HG03342 (cell line): Measurements from ENCODE around the gene USP26.
"Not testable (repeated sequence)": the region's sequence is repeated elsewhere in the genome, so short reads cannot be mapped to it uniquely, and the experiment has no call there.

Experiments used
- ATAC-seq: cut with Tn5 transposase; IDR thresholded peaks from one replicate; pipeline ENCODE4 v1.9.1; 2021; ENCODE audit warnings: mild to moderate bottlenecking, moderate library complexity; ENCODE audit not compliant: unreplicated experiment

The USP26 gene, protein sequence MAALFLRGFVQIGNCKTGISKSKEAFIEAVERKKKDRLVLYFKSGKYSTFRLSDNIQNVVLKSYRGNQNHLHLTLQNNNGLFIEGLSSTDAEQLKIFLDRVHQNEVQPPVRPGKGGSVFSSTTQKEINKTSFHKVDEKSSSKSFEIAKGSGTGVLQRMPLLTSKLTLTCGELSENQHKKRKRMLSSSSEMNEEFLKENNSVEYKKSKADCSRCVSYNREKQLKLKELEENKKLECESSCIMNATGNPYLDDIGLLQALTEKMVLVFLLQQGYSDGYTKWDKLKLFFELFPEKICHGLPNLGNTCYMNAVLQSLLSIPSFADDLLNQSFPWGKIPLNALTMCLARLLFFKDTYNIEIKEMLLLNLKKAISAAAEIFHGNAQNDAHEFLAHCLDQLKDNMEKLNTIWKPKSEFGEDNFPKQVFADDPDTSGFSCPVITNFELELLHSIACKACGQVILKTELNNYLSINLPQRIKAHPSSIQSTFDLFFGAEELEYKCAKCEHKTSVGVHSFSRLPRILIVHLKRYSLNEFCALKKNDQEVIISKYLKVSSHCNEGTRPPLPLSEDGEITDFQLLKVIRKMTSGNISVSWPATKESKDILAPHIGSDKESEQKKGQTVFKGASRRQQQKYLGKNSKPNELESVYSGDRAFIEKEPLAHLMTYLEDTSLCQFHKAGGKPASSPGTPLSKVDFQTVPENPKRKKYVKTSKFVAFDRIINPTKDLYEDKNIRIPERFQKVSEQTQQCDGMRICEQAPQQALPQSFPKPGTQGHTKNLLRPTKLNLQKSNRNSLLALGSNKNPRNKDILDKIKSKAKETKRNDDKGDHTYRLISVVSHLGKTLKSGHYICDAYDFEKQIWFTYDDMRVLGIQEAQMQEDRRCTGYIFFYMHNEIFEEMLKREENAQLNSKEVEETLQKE

DNA sequence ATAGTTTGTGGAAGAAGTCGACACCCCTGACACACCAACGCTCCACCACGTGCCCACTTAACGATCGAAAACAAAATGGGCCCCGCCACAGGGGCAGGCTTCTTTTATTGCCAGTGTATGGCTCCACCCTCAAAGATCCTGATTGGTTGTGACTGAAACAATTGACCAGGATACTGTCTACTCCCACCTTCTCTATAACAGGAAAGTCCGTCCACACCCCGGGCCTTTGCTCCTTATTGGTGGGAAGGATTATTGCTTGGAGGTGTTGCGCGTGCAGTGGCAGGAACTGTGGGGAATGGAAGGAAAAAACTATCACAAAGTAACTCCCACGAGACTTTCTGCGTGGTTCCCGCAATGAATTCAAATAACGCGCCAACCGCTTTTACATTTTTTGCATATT lies at the start of gene USP26:
USP26 (minus strand) TSS at position 79 of the 400 bp plus-strand sequence. CDS start 68,889 bp downstream, outside the sequence.
- no peak for ATAC-seq

DNA sequence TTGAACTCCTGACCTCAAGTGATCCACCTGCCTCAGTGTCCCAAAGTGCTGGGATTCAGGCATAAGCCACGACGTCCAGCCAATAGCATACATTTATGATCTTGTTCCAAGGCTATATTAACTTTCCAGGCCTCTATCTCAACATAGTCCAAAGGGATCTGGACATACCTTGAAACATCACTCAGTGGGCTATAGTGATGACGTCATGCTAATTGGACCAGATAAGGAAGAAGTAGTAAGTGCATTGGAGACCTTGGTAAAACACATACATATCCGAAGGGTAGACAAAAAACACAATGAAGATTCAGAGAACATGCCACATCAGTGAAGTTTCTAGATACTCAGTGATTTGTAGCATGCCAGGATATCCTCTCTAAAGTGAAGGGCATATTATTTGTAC lies 37.4 kb upstream of the USP26 start:
- no peak for ATAC-seq

DNA sequence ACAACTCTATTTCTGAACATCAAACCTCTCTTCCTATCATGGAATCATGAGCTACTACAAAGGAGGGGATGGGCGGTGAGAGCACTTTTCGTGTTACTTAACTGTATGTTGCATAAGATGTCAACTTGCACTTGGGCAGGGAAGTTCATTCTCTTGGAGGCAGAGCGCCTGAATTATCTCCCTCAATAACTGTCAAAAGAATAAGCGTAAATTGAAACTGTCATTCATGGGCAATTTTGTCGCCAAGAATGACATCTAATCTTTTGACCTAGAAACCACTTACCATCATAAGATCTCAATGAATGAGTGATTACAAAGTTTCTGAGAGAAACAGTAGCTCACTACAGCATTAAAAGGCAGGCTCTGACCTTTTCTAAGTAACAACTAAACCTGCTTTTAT lies 23.5 kb upstream of the USP26 start:
- ATAC-seq: no peak

DNA sequence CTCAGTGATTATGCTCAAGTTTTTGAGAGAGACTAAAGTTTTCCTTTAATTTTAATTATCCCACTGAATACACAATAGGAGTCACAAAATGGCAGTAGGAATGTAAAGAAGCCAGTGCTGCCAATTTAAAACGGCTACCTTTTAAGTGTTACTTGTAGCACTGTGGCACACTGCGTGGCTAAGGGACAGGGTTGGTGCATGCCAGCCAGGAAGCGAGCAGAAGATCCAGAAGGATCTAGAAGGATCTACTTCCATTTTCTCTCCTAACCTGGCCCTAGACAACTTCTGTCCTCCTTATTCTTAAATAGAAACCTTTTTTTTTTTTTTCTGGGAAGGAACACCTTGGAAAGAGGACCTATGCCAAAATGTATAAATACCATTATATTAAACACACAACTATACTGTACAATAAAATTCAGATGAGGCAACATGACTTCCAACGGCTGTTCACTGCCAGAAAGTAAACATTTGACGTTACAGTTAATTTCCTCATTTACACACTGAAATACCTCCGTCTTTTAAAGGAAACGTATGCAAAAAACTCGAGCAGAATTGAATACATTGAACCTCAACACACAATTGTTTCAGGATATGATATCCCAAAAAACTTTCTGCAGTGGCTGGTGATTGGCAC lies 2.7 kb downstream of the USP26 start:
- no peak for ATAC-seq

DNA sequence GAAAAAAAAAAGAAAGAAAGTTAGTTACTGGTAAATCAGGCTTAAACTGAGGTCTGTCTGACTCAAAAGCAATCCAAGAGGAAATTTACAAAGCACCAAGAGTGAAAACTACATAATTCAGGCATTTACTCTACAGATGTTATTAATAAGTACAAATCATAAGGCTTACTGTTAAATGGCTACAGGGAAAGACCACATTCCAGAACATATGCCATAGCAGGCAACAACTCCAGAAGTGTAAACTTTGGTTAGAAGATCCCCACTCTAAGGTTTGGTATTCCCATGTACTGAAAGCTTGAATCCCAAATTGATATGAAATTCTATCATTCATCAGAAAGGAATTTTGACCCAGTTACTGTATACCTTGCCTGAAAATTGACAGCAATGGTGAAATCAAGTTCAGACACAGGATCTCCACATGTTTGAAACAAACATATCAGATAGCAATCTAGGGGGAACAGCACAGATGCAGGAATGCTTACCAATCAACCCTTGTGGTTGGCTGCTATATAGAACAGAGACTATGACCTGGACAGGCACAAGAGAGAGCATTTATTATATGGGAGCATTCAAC lies 6.6 kb downstream of the USP26 start:
- no peak for ATAC-seq

DNA sequence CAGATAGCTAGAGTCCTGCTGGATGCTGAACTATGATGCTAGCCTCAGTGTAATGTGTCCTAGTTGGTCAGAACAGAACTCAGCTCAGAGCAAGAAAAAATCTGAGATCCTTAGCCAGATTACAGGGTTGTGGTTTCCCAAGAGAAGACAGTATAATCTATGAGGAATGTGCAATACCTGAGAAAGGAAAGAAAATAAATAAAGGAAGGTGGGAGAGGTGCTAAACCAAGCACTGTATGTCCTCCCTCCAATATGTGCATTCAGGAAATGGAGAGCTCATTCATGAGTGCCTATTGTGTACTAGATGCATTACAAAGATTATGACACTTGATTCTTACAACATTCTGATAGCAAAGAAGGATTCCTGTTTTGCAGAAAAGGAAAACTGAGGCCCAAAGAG lies 7.5 kb downstream of the USP26 start:
- no peak for ATAC-seq

DNA sequence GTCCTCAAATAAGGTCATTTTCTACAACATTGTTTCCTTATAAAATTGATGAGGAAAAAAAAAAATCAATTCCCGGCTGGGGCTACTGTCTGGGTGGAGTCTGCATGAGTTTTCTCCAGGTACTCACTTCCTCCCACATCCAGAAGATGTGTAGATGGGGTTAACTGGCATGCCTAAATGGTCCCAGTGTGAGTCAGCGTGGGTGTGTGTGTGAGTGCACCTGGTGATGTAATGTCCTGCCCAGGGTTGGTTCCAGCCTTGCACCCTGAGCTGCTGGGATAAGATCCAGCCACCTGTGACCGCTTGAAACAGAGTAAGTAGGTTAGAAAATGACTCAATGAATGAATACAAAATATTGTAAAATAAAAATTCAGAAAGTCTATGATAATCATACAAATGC lies 11.1 kb downstream of the USP26 start:
- no peak for ATAC-seq

DNA sequence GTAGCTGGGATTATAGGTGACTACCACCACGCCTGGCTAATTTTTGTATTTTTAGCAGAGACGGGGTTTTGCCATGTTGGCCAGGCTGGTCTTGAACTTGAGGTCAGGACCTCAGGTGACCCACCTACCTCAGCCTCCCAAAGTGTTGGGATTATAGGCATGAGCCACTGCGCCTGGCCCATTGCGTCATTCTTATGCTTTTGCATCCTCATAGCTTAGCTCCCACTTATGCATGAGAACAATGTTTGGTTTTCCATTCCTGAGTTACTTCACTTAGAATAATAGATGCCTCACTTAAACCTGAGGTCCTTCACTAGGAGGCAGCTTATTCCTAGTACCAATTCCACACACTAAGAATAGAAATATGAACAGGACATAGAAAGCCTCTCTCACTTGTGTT lies 11.9 kb downstream of the USP26 start:
- ATAC-seq: not testable (repeated sequence)

DNA sequence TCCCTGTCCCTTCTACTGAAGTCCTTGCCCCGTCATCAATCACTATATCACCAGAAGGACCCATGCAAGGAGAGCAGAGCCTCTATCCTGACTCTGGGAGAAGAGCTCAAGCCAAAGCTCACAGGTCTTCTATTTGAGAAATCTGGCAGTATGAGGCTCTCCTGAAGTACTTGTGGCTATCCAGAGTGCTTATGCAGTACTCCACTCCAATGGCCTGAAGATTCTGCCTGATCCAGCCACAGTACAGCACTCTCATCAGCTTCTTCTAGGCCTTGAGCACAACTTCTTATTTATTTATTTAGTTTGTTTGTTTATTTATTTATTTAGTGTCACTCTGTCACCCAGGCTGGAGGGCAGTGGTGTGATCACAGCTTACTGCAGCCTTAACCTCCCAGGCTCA lies 13.0 kb downstream of the USP26 start:
- ATAC-seq: no peak

DNA sequence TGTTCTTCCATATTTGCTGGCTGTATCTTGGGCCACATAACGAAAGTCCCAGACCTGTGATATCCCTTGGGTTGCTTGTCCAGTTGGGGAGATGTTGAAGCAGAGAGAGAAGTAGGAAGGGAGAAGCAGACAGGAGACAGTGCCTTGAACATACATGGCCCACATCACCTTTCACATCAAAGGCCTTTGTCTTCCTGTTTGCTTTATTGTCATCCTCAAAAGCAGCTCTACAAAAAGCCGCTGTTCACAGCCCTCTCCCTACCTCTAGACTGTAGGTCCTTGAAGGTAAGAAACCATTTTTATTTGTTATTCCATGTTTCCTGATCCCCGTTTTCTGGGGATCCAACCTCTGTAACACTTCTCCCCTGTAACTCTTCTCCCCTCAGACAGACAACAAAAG lies 14.9 kb downstream of the USP26 start:
- no peak for ATAC-seq

DNA sequence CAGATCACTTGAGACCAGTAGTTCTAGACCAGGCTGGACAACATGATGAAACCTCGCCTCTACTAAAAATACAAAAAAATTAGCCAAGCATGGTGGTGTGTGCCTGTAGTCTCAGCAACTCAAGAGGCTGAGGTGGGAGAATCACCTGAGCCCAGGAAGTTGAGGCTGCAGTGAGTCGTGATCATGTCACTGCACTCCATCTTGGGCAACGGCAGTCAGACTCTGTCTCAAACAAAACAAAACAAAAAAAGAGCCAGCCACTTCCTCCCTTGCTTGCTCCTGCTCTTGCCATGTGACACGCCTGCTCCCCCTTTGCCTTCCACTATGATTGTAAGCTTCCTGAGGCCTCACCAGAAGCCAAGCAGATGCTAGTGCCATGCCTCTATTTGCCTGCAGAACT lies 19.1 kb downstream of the USP26 start:
- not testable (repeated sequence) for ATAC-seq

DNA sequence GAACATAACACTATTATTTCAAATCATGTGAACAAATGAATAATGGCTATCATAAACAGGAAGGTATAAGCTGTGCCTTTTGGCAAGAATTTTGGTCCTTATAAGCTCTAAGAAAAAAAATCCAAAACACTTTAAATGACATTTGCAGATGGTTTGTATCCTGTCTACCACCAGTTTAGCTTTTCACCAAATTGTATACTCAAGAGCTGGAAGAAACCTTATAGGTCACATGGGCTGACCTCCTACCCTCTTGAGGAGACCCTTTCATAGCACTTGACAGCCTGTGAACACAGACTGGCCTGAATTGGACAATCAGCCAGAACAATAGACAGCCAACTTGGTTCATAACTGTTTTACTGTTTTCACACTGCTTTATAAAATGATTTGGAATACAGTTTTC lies 24.3 kb downstream of the USP26 start:
- no peak for ATAC-seq

DNA sequence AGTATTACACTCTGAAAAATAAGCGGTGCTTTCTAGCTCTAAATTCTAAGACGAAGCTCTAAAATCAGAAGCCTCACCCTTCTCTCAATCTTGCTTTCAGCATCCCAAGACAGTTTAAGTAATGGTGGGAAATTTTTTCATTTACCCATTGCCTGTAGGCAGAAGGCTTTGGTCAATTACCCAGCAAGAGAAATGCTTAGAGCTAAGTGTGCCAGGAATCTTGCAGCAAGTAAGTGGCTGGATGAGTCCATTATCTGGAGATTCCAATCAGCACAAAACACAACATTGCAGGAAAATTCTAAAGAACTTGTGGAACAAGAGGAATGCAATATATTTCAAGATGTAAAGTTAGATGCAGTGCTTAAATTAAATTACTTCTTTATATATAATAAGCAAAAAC lies 28.4 kb downstream of the USP26 start:
- ATAC-seq: no peak

DNA sequence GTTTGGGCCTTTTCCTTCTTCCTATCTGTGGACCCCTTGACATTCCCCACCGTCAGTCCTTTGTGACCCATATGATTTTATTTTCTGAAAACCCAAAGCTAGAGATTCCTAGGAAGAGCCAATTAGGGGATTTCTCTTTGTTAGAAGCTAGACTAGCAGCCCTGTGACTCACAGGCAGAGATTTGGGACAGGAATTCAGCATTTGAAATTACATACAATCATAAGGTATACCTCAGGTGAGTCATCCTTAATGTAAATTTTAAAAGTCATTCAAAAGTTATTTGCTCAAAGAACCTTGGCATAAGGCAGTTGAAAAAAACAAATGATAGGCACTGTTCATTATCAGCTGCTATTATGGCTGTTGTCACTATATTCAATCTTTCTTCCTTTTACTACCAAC lies 40.6 kb downstream of the USP26 start:
- no peak for ATAC-seq

DNA sequence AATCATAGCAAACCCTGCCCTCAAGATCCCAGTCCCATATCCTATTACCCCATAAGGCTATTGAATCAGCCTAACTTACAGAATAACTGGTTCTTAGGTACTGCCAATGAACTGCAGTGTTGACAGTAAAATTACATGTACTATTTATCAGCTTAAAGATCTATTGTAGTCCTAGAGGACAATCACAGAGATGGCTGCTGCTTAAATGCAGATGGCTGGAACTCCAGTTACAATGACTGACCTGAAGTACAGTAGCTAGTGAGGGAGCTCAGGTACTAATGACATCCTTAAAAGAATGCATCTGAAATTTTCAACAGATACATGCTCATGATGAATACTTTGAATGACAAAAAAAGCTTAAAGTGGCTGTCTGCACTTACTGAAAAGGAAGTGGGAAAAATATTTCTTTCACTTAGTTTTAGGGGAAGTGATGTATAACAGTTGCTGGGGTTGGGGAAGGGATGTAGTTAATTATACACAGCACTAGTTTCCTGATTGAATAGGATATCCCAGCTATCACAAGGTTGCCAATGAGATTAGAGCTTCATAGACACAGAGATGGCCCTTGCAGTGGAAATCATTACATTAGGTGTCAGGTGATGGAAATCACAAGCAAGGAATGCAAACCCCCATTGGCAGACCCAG lies 42.0 kb downstream of the USP26 start:
- ATAC-seq: no peak

DNA sequence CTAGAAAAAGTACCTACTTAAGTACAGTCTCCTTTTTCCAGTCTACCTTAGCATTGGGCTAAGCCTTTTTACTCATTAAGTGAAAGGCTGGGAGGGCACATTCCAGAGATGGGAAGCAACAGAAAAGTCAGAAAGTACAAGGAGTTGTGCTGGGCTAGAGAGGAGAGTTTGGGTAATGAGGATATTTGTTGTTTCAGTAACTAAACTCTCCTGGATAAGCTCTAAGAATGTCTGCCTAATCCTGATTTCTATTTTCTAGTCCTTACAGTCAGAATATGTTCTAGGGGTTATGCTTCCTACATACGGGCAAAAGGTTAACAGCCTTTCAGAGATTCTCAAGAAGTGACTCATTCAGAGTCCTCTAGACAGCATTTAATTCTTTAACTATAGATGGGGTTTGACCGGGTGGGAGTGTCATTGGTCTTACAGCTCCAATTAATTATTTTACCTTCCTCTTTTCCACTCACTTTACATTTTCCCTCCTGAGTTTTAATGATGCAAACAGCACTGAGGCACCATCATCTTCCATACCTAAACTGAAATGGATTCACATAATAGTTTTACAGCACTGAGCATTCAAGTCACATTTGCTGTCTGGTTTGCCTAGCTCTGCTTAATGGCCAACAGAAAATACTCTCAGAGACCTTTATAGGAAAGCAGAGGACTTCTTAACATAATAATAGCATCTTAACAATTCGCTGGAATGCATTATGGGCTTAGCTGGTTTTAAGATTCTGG lies 42.9 kb downstream of the USP26 start:
- no peak for ATAC-seq

DNA sequence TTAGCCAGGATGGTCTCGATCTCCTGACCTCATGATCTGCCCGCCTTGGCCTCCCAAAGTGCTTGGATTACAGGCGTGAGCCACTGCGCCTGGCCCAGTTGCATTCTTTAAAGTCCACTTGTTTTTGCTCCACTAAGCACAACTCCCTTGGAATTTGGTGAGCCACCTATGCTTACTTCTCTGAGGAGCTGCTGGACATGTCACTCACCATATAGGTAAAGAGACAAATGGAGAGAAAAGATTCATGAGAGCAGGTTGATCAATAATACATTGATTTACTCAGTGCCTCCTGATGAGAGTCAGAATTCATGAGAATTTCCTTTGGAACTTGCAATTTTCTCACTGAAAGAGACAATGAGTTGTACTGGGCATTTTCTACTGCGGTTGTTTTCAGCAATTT lies 48.2 kb downstream of the USP26 start:
- ATAC-seq: no peak

DNA sequence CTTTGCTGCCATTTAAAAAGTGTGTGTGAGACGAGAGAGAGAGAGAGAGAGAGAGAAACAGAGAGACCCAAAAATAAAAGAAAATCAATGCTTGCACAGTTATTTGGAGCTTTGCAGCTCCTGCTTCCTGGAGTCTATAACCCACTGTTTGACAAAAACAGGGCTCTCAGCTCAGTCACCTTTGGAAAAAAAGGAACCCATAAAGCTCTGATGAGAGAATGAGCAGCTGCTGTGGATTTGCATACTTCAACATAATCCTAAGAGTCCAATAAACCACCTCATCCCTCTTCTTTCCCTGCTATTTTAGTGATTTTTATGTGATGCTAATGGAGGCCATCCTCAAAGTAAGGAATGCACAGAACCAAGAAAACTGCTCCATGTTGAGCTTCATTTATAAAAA lies 50.3 kb downstream of the USP26 start:
- no peak for ATAC-seq

DNA sequence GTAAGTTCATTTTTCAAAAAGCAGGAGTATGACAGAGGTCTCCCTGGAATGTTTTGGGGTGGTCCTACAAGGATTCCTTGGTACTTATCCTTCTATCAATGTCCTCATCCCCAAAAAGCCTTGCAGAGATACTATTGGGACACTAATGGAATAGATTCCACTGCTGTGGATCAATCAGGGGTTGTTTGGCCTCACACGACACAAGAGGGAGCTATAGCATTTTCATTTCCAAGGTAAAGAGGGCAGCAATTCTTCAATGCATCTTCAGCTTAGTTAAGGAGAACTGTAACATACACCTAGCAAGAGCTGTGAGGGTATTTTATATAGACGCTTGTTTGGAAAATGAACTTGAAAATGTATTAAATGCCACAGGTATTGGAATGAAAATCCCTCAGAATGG lies 50.9 kb downstream of the USP26 start:
- ATAC-seq: no peak
